HS-5 (cell line): ENCODE results near the gene ECE2.

Experiments used
- DNase-seq: peaks from one replicate; pipeline ENCODE4 v3.0.0-alpha.2; 2012; ENCODE audit warnings: low read depth

Gene ECE2

DNA sequence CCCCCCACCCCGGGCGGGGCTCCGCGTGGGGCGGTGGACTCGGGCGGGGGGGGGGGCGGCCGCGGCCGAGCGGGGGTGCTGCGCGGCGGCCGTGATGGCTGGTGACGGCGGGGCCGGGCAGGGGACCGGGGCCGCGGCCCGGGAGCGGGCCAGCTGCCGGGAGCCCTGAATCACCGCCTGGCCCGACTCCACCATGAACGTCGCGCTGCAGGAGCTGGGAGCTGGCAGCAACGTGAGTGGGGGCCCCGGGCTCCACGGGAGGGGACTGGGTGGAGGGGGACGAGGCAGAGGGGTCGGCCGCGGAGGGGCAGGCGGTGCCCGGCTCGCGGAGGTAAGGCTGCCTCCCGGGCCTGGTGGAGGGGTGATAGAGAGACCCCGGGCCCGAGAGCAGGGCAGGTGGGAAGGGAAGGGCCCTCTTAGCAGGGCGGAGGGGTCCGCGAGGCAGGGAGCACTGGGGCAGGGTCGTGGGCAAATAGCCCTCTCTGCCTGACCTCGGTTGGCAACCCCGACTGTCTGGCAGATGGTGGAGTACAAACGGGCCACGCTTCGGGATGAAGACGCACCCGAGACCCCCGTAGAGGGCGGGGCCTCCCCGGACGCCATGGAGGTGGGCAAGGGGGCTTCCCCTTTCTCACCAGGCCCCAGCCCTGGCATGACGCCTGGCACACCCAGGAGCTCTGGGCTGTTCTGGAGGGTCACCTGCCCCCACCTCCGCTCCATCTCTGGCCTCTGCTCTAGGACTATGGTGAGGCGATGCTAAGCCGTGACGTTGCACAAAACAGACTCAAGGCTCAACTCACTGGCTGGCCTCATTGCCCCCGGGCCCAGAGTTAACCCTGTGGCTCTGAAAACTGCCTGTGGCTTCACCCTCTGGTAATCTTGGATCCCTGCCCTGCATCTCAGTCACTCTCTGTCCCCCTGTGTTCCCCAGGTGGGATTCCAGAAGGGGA, at the start of gene ECE2:
Gene ECE2, plus strand, starts transcription at position 62 of the 950 bp plus-strand sequence. Its CDS starts 132 bp downstream, at position 194.
- DNase-seq = no peak

GRCh38 chr3:184227481-184227935, 48.3 kb upstream of the ECE2 start:
- DNase-seq = no peak

- no peak for DNase-seq
Observed at GRCh38 chr3:184228376-184229137, 47.3 kb upstream of the ECE2 start.

- DNase-seq = no peak
Observed at GRCh38 chr3:184229394-184230080, 46.3 kb upstream of the ECE2 start, which contains the start of gene VWA5B2. VWA5B2 (plus strand) TSS chr3:184229585; CDS start chr3:184230529, 944 bp downstream.

- DNase-seq = no peak
Observed at GRCh38 chr3:184230081-184230602, 45.7 kb upstream of the ECE2 start.

GRCh38 chr3:184230603-184231528, 45.0 kb upstream of the ECE2 start:
- DNase-seq = no peak

DNA sequence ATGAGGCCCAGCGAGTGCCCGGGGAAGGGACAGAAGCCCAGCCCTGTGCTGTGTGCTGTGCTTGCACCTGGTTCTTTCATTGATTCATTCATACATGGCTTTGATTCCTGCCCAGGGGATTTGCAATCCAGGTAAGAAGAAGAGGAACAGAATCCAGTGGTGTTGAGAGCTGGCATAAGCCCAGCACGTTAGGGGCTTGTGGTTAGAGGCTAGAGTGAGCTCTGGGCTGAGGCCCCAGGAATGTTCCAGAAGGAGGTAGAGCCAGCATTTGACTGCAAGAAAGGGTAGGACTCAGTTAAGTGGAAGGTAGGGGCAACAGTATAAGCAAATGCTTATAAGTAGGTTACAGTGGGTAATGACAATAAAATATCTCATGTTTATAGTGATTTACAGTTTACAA, 44.2 kb upstream of the ECE2 start:
- DNase-seq = no peak

GRCh38 chr3:184233127-184233843, 42.5 kb upstream of the ECE2 start:
- no peak for DNase-seq

- peak; percentile 68 for DNase-seq
Observed at GRCh38 chr3:184234224-184234623, 41.6 kb upstream of the ECE2 start.

DNA sequence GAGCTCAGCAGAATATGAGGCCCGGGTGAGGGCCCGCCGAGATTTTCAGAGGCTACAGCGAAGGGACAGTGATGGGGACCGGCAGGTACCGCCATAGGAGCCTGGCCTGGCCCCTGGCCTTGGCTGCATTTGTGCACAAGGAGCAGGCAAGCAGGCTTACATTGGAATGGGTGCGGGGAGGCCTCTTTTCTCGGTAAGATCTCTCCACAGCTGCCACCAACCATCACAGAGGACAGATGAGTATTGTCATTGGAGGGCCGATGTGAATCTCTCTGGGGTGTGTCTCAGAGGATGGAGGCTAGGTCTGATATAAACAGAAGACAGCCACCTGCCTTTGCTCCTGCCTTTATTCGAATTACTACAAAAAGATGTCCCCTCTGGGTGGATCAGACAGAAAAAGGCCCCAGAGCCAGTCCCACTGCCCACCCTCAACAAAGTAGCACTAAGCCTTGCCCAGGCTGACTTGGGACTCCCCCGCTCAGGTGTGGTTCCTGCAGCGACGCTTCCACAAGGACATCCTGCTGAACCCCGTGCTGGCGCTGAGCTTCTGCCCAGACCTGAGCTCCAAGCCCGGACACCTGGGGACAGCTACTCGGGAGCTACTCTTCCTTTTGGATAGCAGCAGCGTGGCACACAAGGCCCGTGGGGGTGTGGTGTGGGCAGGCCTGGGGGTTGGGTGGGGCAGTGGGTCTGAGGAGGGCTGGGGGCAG, 41.0 kb upstream of the ECE2 start:
- DNase-seq = no peak

DNA sequence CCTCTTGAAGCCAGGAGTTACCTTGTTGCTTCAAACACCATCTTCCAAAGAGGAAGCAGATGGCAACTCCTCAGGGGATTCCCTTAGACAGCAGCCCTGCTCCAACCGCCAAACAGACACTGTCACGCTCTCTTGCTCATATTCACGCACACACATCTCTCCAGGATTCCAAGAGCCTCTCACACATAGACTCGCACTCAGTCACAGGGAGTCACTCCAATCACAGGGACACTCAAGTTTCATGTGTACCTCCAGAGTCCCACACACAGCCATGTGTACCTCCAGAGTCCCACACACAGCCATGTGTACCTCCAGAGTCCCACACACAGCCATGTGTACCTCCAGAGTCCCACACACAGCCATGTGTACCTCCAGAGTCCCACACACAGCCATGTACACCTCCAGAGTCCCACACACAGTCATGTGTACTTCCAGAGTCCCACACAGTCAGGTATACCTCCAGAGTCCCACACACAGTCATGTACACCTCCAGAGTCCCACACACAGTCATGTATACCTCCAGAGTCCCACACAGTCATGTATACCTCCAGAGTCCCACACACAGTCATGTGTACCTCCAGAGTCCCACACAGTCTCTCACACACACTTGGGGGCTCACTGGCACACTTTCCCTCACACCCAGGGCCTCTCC, 40.3 kb upstream of the ECE2 start:
- no peak for DNase-seq

DNA sequence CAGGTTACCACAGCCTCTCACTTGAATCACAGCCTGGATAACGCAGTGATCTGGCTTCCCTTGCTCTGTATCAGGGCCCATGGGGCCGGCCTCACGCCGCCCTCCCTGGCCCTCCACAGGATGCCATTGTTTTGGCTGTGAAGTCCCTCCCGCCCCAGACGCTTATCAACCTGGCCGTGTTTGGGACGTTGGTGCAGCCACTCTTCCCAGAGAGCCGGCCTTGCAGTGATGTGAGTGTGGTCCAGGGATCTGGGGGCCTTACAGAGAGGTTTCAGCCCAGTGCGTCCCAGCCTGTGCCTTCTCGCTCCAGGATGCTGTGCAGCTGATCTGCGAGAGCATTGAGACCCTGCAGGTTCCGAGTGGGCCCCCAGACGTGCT, 39.8 kb upstream of the ECE2 start:
- DNase-seq = no peak

DNA sequence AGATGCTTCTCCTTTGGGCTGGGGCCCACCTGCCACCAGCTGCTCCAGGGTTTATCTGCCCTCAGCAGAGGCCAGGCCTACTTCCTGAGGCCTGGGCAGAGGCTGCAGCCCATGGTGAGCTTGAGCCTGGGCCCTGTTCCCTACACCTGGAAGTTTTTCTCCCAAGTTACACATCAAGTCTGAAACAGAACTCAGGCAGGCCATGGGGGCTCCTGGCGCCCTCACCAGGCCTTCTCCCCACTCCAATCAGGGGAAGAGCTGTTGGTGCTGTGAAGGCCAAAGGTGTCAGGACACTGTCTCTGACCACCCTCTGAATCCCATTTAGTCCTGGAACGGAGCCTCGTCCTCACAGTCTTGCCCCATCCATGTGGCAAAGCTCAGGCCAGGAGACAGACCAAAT, 39.2 kb upstream of the ECE2 start:
- no peak for DNase-seq

DNA sequence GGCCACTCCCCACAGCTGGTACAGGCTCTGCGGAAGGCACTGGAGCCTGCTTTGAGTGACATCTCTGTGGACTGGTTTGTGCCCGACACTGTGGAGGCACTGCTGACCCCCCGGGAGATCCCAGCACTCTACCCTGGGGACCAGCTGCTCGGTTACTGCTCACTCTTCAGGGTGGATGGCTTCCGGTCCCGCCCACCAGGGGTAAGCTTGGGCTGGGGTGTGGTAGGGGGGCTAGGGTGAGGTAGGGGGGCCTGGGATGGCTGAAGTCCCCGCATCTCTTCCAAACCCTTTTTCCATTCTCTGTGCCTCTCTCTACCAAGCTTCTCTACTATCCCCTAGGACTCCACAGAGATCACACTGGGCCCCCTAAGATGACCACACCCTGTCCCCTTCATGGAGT, 38.6 kb upstream of the ECE2 start:
- DNase-seq = no peak

- DNase-seq = no peak
Observed at GRCh38 chr3:184237807-184238206, 38.0 kb upstream of the ECE2 start.

- DNase-seq = no peak
Observed at GRCh38 chr3:184238246-184238818, 37.5 kb upstream of the ECE2 start.

- DNase-seq = no peak
Observed at GRCh38 chr3:184239221-184239620, 36.6 kb upstream of the ECE2 start.

- no peak for DNase-seq
Observed at GRCh38 chr3:184239708-184240107, 36.1 kb upstream of the ECE2 start.
